Activated CD8-positive, alpha-beta memory T cell treated with anti-CD3 and anti-CD28 coated beads, Interleukin-2, amount 10 ng/mL, durations not matched to agents 7 days and 5 days (primary cell): ENCODE data around the gene SPARC. TPM values are rescaled to one million over a fixed set of nuclear protein-coding genes. Genes with fewer than 3 reads are reported as not detected.

Experiments used
- ATAC-seq: fragments of 150-1000 bp; cut with Tn5 transposase; one replicate; pipeline ENCODE4 v1.10.0; 2021; ENCODE audit warnings: moderate library complexity
- CTCF ChIA-PET: fragments of 350-600 bp; sonication (Branson Sonifier 250); formaldehyde crosslinking; loops from one replicate; lab custom pipeline; 2021; ENCODE audit warnings: antibody characterized with exemption; lab: Charles Lee
- DNase-seq: peaks from one replicate; pipeline ENCODE4 v3.0.0-alpha.2; 2020
- H3K27ac Mint-ChIP-seq: one replicate; pipeline ENCODE4 v1.8.0; 2021; ENCODE audit warnings: mild to moderate bottlenecking, mixed read lengths
- H3K27me3 Mint-ChIP-seq: one replicate; pipeline ENCODE4 v1.8.0; 2021; ENCODE audit warnings: mixed read lengths
- H3K36me3 Mint-ChIP-seq: one replicate; pipeline ENCODE4 v1.8.0; 2021; ENCODE audit warnings: mild to moderate bottlenecking, mixed read lengths
- H3K4me1 Mint-ChIP-seq: one replicate; pipeline ENCODE4 v1.8.0; 2021; ENCODE audit warnings: mixed read lengths
- H3K4me3 Mint-ChIP-seq: one replicate; pipeline ENCODE4 v1.8.0; 2021; ENCODE audit warnings: mild to moderate bottlenecking, moderate library complexity, mixed read lengths
- H3K9me3 Mint-ChIP-seq: one replicate; pipeline ENCODE4 v1.8.0; 2022; ENCODE audit warnings: low read depth, mixed read lengths
- total RNA-seq, 2 experiments: library from RNA; stranded (reverse); gene quantifications; one replicate each; pipeline ENCODE4 v1.2.3, GENCODE V29; 2021

The SPARC gene
- total RNA-seq, 2 experiments from 2014 or later, result 0.18 to 0.37 TPM

DNA sequence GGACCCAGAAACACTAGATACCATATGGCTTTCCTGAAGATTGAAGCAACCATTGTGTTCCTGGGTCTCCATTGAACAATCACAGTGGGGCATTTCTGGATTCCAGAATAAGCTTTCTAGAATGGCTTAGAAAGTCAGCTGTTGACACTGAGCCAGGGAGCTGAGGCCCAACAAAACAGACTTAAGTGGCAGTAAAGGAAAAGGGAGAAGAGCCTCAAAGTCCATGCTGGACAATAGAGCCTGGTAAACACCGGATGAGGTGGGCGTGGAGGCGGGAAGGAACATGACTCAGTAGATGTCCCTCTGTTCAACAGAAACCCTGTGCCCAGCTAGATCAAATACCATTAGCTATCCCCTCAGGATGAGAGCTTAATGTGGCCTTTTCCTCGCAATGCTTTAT is 14.8 kb downstream of the SPARC start:
- no peak overlapping the region for H3K4me3 Mint-ChIP-seq
- CTCF ChIA-PET, result interaction anchor here (1.2 to 1.7 kb wide), 5 partner anchors 8 to 68 kb away, joined by 3 to 5 read pairs (median 4); no protein-coding TSS in a partner anchor
- H3K27ac Mint-ChIP-seq, result no peak overlapping the region
- peaks cover 7% of the 10 kb centered on the region for H3K27me3 Mint-ChIP-seq
- peaks cover 3% of the 10 kb centered on the region for H3K4me1 Mint-ChIP-seq
- DNase-seq, result no peak
- H3K36me3 Mint-ChIP-seq, result no peaks in the 10 kb centered on the region
- ATAC-seq, result no peak
- no peaks in the 10 kb centered on the region for H3K9me3 Mint-ChIP-seq

DNA sequence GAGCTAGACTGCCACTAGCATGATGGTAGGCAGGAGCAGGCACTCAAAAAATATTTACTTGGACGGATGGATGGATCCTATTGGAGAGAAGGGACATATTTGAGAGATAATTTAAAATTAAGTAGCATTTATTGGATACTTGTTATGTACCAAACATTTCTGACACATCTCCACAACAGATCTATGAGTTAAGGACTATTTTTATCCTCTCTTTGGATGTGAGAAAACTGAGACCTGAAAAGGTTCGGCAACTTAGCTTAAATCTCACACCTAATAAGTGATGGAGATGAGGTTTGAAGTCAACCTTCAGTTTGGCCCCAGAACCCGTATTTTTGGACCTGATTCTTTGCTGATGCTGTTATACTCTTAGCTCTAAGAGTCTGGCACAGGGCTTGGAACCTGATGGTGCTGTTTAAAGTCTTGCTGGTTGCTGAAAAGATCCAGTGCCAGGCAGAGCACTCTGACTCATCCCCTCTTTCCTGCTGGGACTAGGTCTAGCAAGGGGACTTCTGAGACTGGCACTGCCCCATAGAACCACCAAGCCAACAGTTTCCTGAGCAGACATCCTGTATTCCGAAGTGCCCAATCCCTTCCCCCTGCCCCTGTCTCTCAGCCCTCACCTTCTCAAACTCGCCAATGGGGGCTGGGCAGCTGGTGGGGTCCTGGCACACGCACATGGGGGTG is 15.6 kb downstream of the SPARC start:
- H3K27ac Mint-ChIP-seq, result no peak overlapping the region
- H3K36me3 Mint-ChIP-seq, result no peaks in the 10 kb centered on the region
- no peaks in the 10 kb centered on the region for H3K9me3 Mint-ChIP-seq
- H3K4me1 Mint-ChIP-seq, result peaks cover 3% of the 10 kb centered on the region
- ATAC-seq (no peak), DNase-seq (no peak)
- CTCF ChIA-PET, result interaction anchor here (0.6 to 1.7 kb wide), 3 partner anchors 12 to 29 kb away, joined by 3 to 5 read pairs (median 4); no protein-coding TSS in a partner anchor
- no peak overlapping the region for H3K4me3 Mint-ChIP-seq
- H3K27me3 Mint-ChIP-seq, result peaks cover 4% of the 10 kb centered on the region

DNA sequence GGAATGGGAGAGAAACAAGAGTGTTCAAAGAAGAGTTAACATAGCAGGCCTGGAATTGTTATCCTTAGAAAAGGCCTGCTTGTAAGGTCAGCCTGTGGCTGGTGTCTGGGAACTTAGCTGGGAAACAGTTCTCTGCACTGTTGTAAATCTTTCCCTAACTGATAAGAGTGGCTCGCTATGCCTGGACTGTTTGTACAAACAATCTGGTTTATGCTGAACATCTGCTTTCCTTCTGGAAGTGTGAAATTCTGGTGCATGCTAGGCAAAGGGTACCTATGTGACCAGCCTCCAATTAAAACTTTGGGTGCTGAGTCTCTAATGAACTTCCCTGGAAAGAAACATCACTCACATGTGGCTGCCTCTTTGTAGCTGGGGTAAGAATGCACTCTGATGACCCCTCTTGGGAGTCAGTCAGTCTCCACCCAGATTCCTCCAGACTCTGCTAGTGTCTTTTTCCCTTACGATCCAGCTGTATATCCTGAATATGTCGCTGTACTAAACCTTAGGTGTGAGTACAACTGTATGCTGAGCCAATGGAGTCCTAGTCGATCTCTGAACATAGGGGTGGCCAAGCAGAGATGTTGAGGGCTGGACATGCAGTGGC is 16.5 kb downstream of the SPARC start:
- Mint-ChIP-seq H3K36me3 (no peaks in the 10 kb centered on the region), H3K9me3 (no peaks in the 10 kb centered on the region), H3K4me1 (no peaks in the 10 kb centered on the region), H3K4me3 (no peak overlapping the region), H3K27me3 (peaks cover 7% of the 10 kb centered on the region), H3K27ac (no peak overlapping the region)
- ATAC-seq (no peak), DNase-seq (no peak)
- CTCF ChIA-PET, result interaction anchor here (0.6 kb wide), 1 partner anchor 30 kb away, joined by 3 read pairs; no protein-coding TSS in a partner anchor

DNA sequence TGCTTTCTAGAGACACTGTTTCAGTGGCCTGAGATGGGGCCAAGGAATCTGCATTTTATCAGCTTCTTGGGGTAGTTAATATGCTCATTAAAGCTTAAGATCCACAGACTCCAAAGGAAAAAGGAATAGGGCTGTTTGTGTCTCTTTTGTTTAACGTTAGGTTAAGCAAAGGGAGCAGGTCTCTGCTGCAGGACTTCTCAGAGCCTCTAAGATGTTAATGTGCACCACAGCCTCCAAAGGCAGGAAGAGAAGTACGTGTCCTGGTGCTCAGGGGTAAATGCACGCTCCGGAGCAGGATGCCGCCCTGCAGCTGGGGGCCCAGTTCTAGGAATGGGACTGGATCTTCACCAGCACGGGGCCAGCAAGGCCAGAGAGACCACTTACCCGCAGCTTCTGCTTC is 19.6 kb downstream of the SPARC start:
- ATAC-seq (no peak), DNase-seq (no peak)
- peaks cover 10% of the 10 kb centered on the region for H3K4me1 Mint-ChIP-seq
- H3K27ac Mint-ChIP-seq, result no peak overlapping the region
- H3K27me3 Mint-ChIP-seq, result peaks cover 7% of the 10 kb centered on the region
- H3K4me3 Mint-ChIP-seq, result no peak overlapping the region
- no peaks in the 10 kb centered on the region for H3K36me3 Mint-ChIP-seq
- CTCF ChIA-PET, result interaction anchor here (0.6 kb wide), 1 partner anchor 15 kb away, joined by 3 read pairs; no protein-coding TSS in a partner anchor
- H3K9me3 Mint-ChIP-seq, result no peaks in the 10 kb centered on the region

DNA sequence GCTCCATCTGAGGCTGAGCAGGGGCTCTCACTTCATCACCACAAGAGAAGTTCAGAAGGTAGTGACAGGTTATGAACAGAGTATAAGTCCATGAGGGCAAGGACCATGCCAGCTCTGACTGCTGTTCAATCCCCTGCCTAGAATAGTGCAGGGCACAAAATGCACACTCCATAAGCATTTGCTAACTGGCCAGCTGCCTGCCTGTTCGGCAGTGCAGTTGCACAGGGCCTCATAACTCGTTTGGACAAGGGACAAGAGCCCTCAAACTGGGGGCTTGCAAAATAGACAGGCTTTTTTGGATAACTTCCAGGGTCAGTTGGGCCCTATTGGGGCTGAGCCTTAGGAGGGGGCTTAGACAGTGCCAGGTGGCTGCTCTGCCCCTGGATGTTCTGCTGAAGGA is 21.1 kb downstream of the SPARC start:
- no peak overlapping the region for H3K4me3 Mint-ChIP-seq
- no peaks in the 10 kb centered on the region for H3K36me3 Mint-ChIP-seq
- peaks cover 7% of the 10 kb centered on the region for H3K27me3 Mint-ChIP-seq
- no peak for ATAC-seq
- no peak overlapping the region for H3K27ac Mint-ChIP-seq
- H3K9me3 Mint-ChIP-seq, result no peaks in the 10 kb centered on the region
- no peak for DNase-seq
- CTCF ChIA-PET, result interaction anchor here (1.5 to 1.9 kb wide), 2 partner anchors 9 to 13 kb away, joined by 3 to 5 read pairs; no protein-coding TSS in a partner anchor
- peaks cover 13% of the 10 kb centered on the region for H3K4me1 Mint-ChIP-seq

DNA sequence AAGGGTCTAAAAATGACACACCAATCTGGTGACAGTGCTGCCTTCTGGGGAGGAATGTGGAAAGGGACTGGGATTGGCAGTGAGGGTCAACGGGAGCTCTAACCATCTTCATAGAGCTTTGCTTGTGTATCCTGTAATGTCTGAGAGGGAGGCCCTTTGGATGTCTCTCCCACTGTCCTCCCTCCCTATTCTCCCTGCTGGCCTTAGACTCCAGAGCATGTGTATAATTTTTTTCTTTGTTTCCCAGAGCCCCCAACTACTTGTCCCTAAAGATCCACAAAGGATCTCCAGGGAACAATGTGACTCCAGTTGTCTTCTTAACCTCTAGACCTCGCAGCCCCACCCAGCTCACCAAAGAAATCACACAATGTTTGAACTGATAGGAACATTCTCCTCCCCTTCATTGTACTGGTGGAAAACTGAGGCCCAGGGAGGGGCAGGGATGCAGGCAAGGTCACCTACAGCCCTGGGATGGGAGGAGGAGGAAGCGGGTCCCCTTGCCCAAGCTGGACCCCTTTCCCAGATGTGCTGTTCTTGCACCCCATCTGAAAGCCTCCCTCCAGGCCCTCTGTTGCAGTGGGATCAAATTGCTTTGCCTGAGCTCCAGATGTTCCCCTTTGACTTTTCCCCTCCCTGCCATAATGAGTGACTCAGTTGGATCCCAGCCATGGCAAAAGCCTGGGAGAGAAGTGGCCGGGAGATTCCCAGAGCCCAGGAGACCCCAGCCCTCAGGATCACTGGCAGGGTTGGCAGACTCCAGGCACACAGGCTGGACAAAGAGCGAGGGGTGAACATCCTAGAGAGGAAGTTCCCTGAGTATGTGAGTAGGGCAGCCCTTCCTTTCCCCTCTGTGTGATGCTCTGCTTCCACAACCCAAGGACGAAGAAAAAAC is 21.8 kb downstream of the SPARC start:
- no peak overlapping the region for H3K27ac Mint-ChIP-seq
- DNase-seq, result no peak
- no peaks in the 10 kb centered on the region for H3K36me3 Mint-ChIP-seq
- CTCF ChIA-PET, result interaction anchor here (0.7 to 1.9 kb wide), 4 partner anchors 8 to 106 kb away, joined by 3 to 6 read pairs (median 4); no protein-coding TSS in a partner anchor
- peaks cover 13% of the 10 kb centered on the region for H3K4me1 Mint-ChIP-seq
- ATAC-seq, result no peak
- H3K4me3 Mint-ChIP-seq, result no peak overlapping the region
- H3K9me3 Mint-ChIP-seq, result no peaks in the 10 kb centered on the region
- peaks cover 5% of the 10 kb centered on the region for H3K27me3 Mint-ChIP-seq

DNA sequence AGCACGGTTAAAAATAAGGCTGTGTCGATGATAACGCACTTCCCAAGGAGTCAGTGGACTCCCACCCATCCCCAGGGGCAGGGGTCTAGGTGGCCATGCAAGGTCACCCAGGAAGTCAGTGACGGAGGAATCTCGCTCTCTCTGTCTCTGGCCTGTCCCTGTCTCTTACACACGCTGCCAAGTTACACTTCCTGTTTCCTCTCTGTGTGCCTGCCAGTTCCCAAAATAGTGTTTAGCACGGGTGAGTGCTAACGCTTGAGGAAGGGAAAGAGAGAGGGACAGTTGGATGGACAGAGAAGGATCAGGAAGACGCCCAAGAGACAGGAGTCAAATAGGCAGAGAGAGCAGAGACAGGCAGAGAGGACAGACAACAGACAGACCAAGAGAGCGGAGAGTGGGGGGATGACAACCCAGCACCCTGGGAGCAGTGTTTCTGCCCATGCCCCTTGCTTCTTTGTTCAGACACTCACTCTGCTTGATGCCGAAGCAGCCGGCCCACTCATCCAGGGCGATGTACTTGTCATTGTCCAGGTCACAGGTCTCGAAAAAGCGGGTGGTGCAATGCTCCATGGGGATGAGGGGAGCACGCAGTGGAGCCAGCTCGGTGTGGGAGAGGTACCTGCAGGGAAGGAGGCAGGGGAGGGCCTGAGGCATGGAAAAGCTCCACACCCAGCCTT is 23.0 kb downstream of the SPARC start:
- DNase-seq (no peak), ATAC-seq (no peak)
- Mint-ChIP-seq H3K27ac (no peak overlapping the region), H3K9me3 (no peaks in the 10 kb centered on the region), H3K27me3 (peaks cover 11% of the 10 kb centered on the region), H3K4me3 (no peak overlapping the region), H3K36me3 (no peaks in the 10 kb centered on the region), H3K4me1 (peaks cover 13% of the 10 kb centered on the region)
- CTCF ChIA-PET, result interaction anchor here (0.7 to 2.0 kb wide), 3 partner anchors 9 to 107 kb away, joined by 3 to 6 read pairs (median 6); no protein-coding TSS in a partner anchor

DNA sequence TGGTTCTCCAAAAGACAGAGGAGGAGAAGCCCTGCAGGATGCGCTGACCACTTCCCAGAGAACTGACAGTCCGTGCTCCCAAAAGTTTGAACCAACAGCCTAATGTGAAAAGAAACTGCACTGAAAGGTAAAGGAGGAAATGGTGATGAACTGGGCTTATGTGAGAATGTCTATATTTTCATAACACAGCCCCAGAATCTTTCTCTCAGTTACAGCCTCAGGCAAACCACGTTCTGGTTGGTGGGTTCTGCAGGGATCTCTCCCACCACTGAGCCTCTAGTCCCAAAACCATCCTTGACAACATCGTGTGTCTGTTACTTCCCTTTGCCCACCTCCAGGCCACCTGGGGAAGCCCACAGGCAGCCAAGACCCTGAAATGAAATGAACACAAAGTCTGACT is 23.9 kb downstream of the SPARC start:
- no peak for DNase-seq
- Mint-ChIP-seq H3K27me3 (peaks cover 12% of the 10 kb centered on the region), H3K27ac (no peak overlapping the region), H3K9me3 (no peaks in the 10 kb centered on the region), H3K36me3 (no peaks in the 10 kb centered on the region), H3K4me3 (no peak overlapping the region), H3K4me1 (peaks cover 13% of the 10 kb centered on the region)
- CTCF ChIA-PET, result interaction anchor here (1.6 to 2.0 kb wide), 2 partner anchors 80 to 108 kb away, joined by 6 read pairs; no protein-coding TSS in a partner anchor
- no peak for ATAC-seq

DNA sequence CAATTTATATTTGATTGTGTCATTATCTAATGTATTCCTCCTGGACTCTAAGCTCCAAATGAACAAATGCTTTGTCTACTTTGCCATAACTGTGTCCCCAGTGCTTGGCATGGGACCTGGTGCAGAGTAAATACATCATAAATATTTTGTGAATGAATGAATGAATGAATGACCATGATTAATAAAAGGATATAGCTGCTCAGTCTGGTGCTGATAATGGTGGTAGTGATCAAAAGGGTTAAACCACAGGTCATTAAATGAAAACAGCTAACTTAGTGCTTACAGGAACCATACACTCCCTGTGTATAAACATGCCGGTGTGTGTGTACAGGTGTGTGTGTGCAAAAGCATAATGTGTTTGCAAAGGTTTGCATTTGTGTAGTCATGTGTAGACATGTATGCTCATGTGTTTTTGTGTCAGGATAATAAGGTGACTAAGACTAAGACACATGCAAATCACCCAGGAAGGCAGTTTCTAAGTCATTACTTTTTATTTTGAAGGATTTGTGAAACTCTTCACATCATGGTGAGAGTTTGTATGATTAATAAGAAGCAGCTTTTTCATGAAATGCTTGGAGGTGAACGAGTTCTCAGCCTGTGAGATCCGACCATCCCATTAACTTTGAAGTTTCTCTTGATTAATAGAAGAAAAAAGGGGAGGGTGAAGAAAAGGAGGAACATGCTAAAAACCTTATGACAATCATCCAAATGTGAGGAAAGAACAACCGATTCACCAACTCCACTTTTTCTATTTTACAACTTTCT is 24.6 kb downstream of the SPARC start:
- no peaks in the 10 kb centered on the region for H3K9me3 Mint-ChIP-seq
- H3K36me3 Mint-ChIP-seq, result no peaks in the 10 kb centered on the region
- no peak for ATAC-seq
- no peak overlapping the region for H3K4me3 Mint-ChIP-seq
- DNase-seq, result no peak
- H3K27ac Mint-ChIP-seq, result no peak overlapping the region
- CTCF ChIA-PET, result interaction anchor here (0.6 to 2.3 kb wide), 10 partner anchors 11 to 160 kb away, joined by 3 to 19 read pairs (median 4); no protein-coding TSS in a partner anchor
- peaks cover 16% of the 10 kb centered on the region for H3K27me3 Mint-ChIP-seq
- H3K4me1 Mint-ChIP-seq, result peaks cover 13% of the 10 kb centered on the region

DNA sequence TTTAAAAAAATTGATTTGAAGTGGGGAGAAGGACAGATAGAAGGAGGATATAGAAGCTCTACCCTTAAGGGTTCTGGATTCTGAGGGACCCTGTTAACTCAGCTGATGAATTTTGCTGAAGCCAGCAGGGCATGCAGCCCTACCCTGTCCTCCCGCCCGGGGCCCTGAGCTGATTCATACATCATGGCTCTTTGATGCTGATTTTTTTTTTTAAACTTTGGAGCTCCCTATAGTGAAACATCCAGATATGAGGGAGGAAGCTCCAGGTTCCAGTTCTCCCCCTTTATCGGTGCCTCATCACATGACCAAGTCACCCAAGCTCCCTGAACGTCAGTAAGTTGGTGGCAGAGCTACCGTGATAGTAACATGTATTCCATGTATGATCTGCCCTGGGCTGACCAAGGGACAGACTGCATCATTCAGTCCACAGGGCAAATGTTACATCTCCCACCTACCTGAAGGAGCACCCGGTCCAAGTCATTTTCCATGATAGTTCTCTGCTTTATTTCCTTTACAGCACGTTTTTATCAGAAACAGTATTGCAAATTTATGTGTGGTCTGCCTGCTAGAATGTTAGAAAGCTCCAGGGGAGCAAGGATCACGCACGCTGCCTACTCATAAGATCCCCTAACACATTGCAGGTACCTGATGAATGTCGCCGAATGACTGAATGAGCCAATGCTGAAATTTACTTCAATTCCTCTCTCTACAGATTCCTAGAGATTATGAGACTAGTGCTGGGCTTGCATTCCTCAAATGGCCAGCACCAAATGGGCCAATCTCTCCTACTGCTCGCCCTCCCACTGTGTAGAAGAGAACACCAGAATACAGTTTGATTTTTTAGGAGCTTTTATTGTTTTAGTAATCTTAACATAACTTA is 25.9 kb downstream of the SPARC start:
- CTCF ChIA-PET, result interaction anchor here (0.9 to 2.3 kb wide), 13 partner anchors 9 to 112 kb away, joined by 3 to 19 read pairs (median 4); partner anchors contain the start of gene G3BP1
- H3K9me3 Mint-ChIP-seq, result no peaks in the 10 kb centered on the region
- H3K27ac Mint-ChIP-seq, result no peak overlapping the region
- H3K4me1 Mint-ChIP-seq, result peaks cover 13% of the 10 kb centered on the region
- peaks cover 20% of the 10 kb centered on the region for H3K27me3 Mint-ChIP-seq
- H3K4me3 Mint-ChIP-seq, result no peak overlapping the region
- ATAC-seq, result no peak
- DNase-seq, result no peak
- H3K36me3 Mint-ChIP-seq, result no peaks in the 10 kb centered on the region

DNA sequence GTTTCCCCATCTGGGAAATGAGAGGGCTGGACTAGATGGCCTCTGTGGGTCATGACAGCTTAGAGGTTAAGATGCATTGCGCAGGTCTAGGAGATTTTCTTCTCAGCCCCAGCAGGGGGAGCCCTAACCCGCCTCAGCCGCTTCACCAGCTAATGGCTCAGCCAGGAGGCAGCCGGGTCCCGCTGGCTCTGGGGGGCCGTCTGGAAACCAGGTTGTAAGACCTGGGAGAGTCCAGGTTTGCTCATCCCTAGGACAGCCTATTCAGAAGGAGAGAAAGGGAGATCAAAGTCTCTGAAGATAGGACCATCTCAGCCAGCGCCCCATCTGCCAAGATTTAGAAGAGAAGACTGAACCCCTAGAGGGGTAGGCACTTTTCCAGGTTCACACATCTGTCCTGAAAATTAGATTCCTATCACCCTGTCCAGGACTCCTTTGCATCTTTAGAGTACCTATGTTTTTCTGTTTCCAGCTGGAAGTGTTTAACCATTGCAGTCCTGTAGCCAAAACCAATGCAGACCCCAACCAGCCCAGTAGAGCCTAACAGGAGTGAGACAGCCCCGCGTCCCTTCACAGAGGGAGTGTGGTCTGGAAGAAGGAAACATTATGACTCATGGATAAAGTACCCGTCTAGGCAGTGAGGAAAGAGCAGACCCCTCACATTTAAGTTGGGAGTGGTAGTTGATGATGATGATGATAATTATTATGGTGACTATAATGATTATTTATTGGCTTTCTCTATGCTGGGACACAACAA is 27.5 kb downstream of the SPARC start:
- H3K27me3 Mint-ChIP-seq, result peaks cover 29% of the 10 kb centered on the region
- H3K27ac Mint-ChIP-seq, result no peak overlapping the region
- H3K9me3 Mint-ChIP-seq, result no peaks in the 10 kb centered on the region
- ATAC-seq, result peak; percentile 97
- H3K36me3 Mint-ChIP-seq, result no peaks in the 10 kb centered on the region
- H3K4me1 Mint-ChIP-seq, result peaks cover 13% of the 10 kb centered on the region
- CTCF ChIA-PET, result interaction anchor here (0.6 to 3.0 kb wide), 28 partner anchors 10 to 855 kb away, joined by 3 to 72 read pairs (median 5); partner anchors contain the start of genes ATOX1, G3BP1 and SLC36A1
- DNase-seq, result peak; percentile 85
- H3K4me3 Mint-ChIP-seq, result no peak overlapping the region
